ENCODE results near the gene ARL15. TPM values are rescaled to one million over a fixed set of nuclear protein-coding genes. Genes with fewer than 3 reads are reported as not detected.

The ARL15 gene
- total and polyA plus RNA-seq, 2 donors (not counting 3 experiments of a cell fraction or from before 2014, with no cell fraction given), result 11.9 to 24.4 TPM

DNA sequence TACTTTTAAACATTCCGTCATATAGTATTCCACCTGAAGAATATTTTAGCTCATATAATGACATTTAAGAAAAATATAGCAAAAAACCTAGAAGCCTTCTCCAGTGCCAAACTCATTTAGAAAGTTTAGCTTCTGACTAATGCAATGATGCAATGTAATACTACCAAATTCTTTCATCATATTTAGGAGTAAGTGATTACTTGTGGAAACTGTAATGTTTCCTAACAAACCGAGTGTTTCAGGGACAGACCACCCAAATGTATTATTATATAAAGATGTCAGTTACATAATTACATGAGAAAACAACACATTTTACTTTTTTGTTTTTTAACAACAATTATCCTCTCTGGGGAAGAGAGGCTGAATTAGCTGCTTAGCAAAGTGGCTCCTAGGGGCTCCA, 316.2 kb downstream of the ARL15 start:
- H3K4me1 ChIP-seq (ENCODE audit: control insufficient read depth, extremely low read depth, insufficient read depth, low read length), result no peaks in the 10 kb centered on the region
- no peaks in the 10 kb centered on the region for H3K36me3 ChIP-seq (ENCODE audit: control insufficient read depth in 2 of 2, extremely low read depth in 1 of 2, insufficient read depth in 2 of 2, low read length in 2 of 2)
- ChIA-PET POLR2A (no interaction called here), CTCF (no interaction called here)
- BruUV-seq (replicated peaks), result no TSS peak
- H3K4me2 ChIP-seq (ENCODE audit: insufficient read depth, low read length), result no peak overlapping the region
- H3K9me1 ChIP-seq (replicated peaks; ENCODE audit: control insufficient read depth, extremely low read depth, insufficient read depth, low read length), result no peaks in the 10 kb centered on the region
- no peak overlapping the region for H3K27ac ChIP-seq (ENCODE audit: insufficient read depth, low read depth, low read length)
- DNase-seq (ENCODE audit: low read depth, low spot score) (no peak), FAIRE-seq (no peak)
- dilution Hi-C loops (cut with MboI; ENCODE audit: extremely low pct_ligation_motif_present, low sequenced_read_pairs) (no loop called here), intact Hi-C loops (cut with micrococcal nuclease) (loop anchor here (5.0 kb wide), 1 partner anchor 223 kb away; no protein-coding TSS in a partner anchor)
- no peaks in the 10 kb centered on the region for H3K79me2 ChIP-seq (ENCODE audit: control insufficient read depth, insufficient read depth, low read length)
- no peak overlapping the region for H3K4me3 ChIP-seq (replicated peaks in 1 of 3; ENCODE audit: insufficient read depth in 1 of 3, low read depth in 1 of 3, low read length in 3 of 3)
- TF ChIP-seq EZH2 (IDR thresholded peaks at IDR 0.05; ENCODE audit: borderline replicate concordance, low read depth, low read length, severe bottlenecking) (no peak), JUN (IDR thresholded peaks at IDR 0.05; ENCODE audit: borderline replicate concordance, insufficient read depth, insufficient read length, low read depth) (no peak), MYC (IDR thresholded peaks at IDR 0.05; ENCODE audit: low read depth, low read length) (no peak), FOS (IDR thresholded peaks at IDR 0.05; ENCODE audit: borderline replicate concordance, insufficient read depth, low read length) (no peak), POLR2AphosphoS5 (IDR thresholded peaks at IDR 0.05; ENCODE audit: insufficient read depth, low read depth, low read length) (no peak), GATA2 (IDR thresholded peaks at IDR 0.05; ENCODE audit: insufficient read depth, insufficient read length, low read depth, low read length) (no peak)
- TF ChIP-seq, protein P1, sequence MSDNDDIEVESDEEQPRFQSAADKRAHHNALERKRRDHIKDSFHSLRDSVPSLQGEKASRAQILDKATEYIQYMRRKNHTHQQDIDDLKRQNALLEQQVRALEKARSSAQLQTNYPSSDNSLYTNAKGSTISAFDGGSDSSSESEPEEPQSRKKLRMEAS (IDR thresholded peaks at IDR 0.05; ENCODE audit: insufficient read depth, insufficient read length), result no peak
- no peak overlapping the region for H3K9ac ChIP-seq (replicated peaks; ENCODE audit: extremely low read depth, insufficient read depth, low read length)
- no peaks in the 10 kb centered on the region for H3K27me3 ChIP-seq (ENCODE audit: control insufficient read depth in 2 of 2, insufficient read depth in 2 of 2, low read length in 2 of 2)
- H4K20me1 ChIP-seq (replicated peaks; ENCODE audit: control insufficient read depth, extremely low read depth, insufficient read depth, low read length), result no peaks in the 10 kb centered on the region
- no peak overlapping the region for H2AFZ ChIP-seq (ENCODE audit: low read depth, low read length)
- no peaks in the 10 kb centered on the region for H3K9me3 ChIP-seq (replicated peaks; ENCODE audit: control insufficient read depth, insufficient read depth, low read length)

DNA sequence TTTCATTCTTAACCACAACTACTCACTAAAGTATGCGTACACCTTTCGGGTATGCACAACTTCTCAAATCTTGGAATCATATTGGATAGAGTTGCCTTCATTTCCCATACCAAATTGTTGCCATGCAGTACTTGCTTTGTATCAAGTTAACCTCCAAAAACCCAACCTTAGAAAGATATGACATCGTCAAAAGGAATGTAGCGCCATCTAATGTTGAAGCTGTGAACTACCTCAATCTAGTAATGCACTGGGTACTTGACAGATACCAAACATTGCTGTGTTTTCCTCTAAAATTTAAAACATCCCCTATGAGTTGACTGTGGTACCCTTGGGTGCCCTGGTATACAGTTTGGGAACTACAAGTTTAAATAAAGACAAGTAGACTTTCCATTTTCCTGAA, 318.4 kb downstream of the ARL15 start:
- no peak for TF ChIP-seq EZH2 (IDR thresholded peaks at IDR 0.05; ENCODE audit: borderline replicate concordance, low read depth, low read length, severe bottlenecking)
- TF ChIP-seq, protein P2, sequence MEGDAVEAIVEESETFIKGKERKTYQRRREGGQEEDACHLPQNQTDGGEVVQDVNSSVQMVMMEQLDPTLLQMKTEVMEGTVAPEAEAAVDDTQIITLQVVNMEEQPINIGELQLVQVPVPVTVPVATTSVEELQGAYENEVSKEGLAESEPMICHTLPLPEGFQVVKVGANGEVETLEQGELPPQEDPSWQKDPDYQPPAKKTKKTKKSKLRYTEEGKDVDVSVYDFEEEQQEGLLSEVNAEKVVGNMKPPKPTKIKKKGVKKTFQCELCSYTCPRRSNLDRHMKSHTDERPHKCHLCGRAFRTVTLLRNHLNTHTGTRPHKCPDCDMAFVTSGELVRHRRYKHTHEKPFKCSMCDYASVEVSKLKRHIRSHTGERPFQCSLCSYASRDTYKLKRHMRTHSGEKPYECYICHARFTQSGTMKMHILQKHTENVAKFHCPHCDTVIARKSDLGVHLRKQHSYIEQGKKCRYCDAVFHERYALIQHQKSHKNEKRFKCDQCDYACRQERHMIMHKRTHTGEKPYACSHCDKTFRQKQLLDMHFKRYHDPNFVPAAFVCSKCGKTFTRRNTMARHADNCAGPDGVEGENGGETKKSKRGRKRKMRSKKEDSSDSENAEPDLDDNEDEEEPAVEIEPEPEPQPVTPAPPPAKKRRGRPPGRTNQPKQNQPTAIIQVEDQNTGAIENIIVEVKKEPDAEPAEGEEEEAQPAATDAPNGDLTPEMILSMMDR (IDR thresholded peaks at IDR 0.05; ENCODE audit: extremely low read depth in 1 of 2, insufficient read depth in 1 of 2, low read depth in 1 of 2, low read length in 2 of 2), result peak; percentile 28 to 30
- no peak for FAIRE-seq
- no peak overlapping the region for H3K27ac ChIP-seq (ENCODE audit: insufficient read depth, low read depth, low read length)
- no TSS peak for BruUV-seq (replicated peaks)
- no peaks in the 10 kb centered on the region for H3K27me3 ChIP-seq (ENCODE audit: control insufficient read depth in 2 of 2, insufficient read depth in 2 of 2, low read length in 2 of 2)
- no peak overlapping the region for H3K4me3 ChIP-seq (replicated peaks in 1 of 3; ENCODE audit: insufficient read depth in 1 of 3, low read depth in 1 of 3, low read length in 3 of 3)
- H4K20me1 ChIP-seq (replicated peaks; ENCODE audit: control insufficient read depth, extremely low read depth, insufficient read depth, low read length), result no peaks in the 10 kb centered on the region
- no peak overlapping the region for H2AFZ ChIP-seq (ENCODE audit: low read depth, low read length)
- no peaks in the 10 kb centered on the region for H3K79me2 ChIP-seq (ENCODE audit: control insufficient read depth, insufficient read depth, low read length)
- H3K9me1 ChIP-seq (replicated peaks; ENCODE audit: control insufficient read depth, extremely low read depth, insufficient read depth, low read length), result no peaks in the 10 kb centered on the region
- no peaks in the 10 kb centered on the region for H3K4me1 ChIP-seq (ENCODE audit: control insufficient read depth, extremely low read depth, insufficient read depth, low read length)
- no peaks in the 10 kb centered on the region for H3K9me3 ChIP-seq (replicated peaks; ENCODE audit: control insufficient read depth, insufficient read depth, low read length)
- ChIA-PET CTCF (interaction anchor here (1.0 to 2.4 kb wide), 2 partner anchors 38 to 730 kb away, joined by 3 to 7 read pairs; no protein-coding TSS in a partner anchor), POLR2A (no interaction called here)
- peak; percentile 28 for DNase-seq (ENCODE audit: low read depth, low spot score)
- no peaks in the 10 kb centered on the region for H3K36me3 ChIP-seq (ENCODE audit: control insufficient read depth in 2 of 2, extremely low read depth in 1 of 2, insufficient read depth in 2 of 2, low read length in 2 of 2)
- no peak overlapping the region for H3K9ac ChIP-seq (replicated peaks; ENCODE audit: extremely low read depth, insufficient read depth, low read length)
- intact Hi-C loops (cut with micrococcal nuclease), result loop anchor here (1.0 to 5.0 kb wide), 2 partner anchors 225 to 514 kb away; no protein-coding TSS in a partner anchor
- dilution Hi-C loops (cut with MboI; ENCODE audit: extremely low pct_ligation_motif_present, low sequenced_read_pairs), result no loop called here
- H3K4me2 ChIP-seq (ENCODE audit: insufficient read depth, low read length), result no peak overlapping the region

Measured in endothelial cell of umbilical vein (primary cell).